ENCODE data around the gene SH3GLB2.
A peak's percentile ranks its signal among the peaks of the same experiment; 100 is the strongest.
"Not testable (repeated sequence)": the region's sequence is repeated elsewhere in the genome, so short reads cannot be mapped to it uniquely, and the experiment has no call there.

SH3GLB2 gene

GRCh38 chr9:129037767-129038098 lies 9.6 kb upstream of the SH3GLB2 start:
- H3K27ac ChIP-seq (replicated peaks) = no peak overlapping the region
- H3K4me3 ChIP-seq (replicated peaks; ENCODE audit: insufficient read depth, low read length) = peak overlapping the region; percentile 100; the same call in 1 of the 2 replicates
- no peaks in the 10 kb centered on the region for H3K27me3 ChIP-seq (ENCODE audit: insufficient read depth, poor library complexity, severe bottlenecking)
- no peak for DNase-seq (ENCODE audit: low read depth in 1 of 2, low spot score in 1 of 2)
- no peak for TF ChIP-seq GABPA (IDR thresholded peaks at IDR 0.05; ENCODE audit: low read depth)
- TF ChIP-seq REST (IDR thresholded peaks at IDR 0.05; ENCODE audit: insufficient replicate concordance, low read depth) = no peak
- no peak for TF ChIP-seq SPI1 (IDR thresholded peaks at IDR 0.05; ENCODE audit: borderline replicate concordance, low read depth)
- TF ChIP-seq POLR2AphosphoS5 (IDR thresholded peaks at IDR 0.05; ENCODE audit: low read depth) = no peak
- no peak for TF ChIP-seq CTCF (IDR thresholded peaks at IDR 0.05; ENCODE audit: insufficient read depth, low read length)

GRCh38 chr9:129036923-129037766 lies 9.0 kb upstream of the SH3GLB2 start:
- H3K4me3 ChIP-seq (replicated peaks; ENCODE audit: insufficient read depth, low read length) = peak overlapping the region; percentile 100
- H3K27me3 ChIP-seq (ENCODE audit: insufficient read depth, poor library complexity, severe bottlenecking) = no peaks in the 10 kb centered on the region
- DNase-seq (ENCODE audit: low read depth in 1 of 2, low spot score in 1 of 2) = no peak
- peak overlapping the region; percentile 60 for H3K27ac ChIP-seq (replicated peaks)
- no peak for TF ChIP-seq SPI1 (IDR thresholded peaks at IDR 0.05; ENCODE audit: borderline replicate concordance, low read depth)
- no peak for TF ChIP-seq POLR2AphosphoS5 (IDR thresholded peaks at IDR 0.05; ENCODE audit: low read depth)
- TF ChIP-seq GABPA (IDR thresholded peaks at IDR 0.05; ENCODE audit: low read depth) = no peak
- TF ChIP-seq REST (IDR thresholded peaks at IDR 0.05; ENCODE audit: insufficient replicate concordance, low read depth) = no peak
- TF ChIP-seq CTCF (IDR thresholded peaks at IDR 0.05; ENCODE audit: insufficient read depth, low read length) = no peak

GRCh38 chr9:129036241-129036922 lies 8.3 kb upstream of the SH3GLB2 start, which contains the start of gene MIGA2:
Gene MIGA2, plus strand, starts transcription at chr9:129036626. Its CDS starts 3,969 bp downstream, at chr9:129040595.
- H3K4me3 ChIP-seq (replicated peaks; ENCODE audit: insufficient read depth, low read length) = peak within 1 kb of the TSS; percentile 100
- H3K27me3 ChIP-seq (ENCODE audit: insufficient read depth, poor library complexity, severe bottlenecking) = no peaks in the 10 kb centered on the region
- peak; percentile 95 to 99 for DNase-seq (ENCODE audit: low read depth in 1 of 2, low spot score in 1 of 2)
- peak within 1 kb of the TSS; percentile 68 for H3K27ac ChIP-seq (replicated peaks)
- TF ChIP-seq REST (IDR thresholded peaks at IDR 0.05; ENCODE audit: insufficient replicate concordance, low read depth) (no peak), CTCF (IDR thresholded peaks at IDR 0.05; ENCODE audit: insufficient read depth, low read length) (no peak), GABPA (IDR thresholded peaks at IDR 0.05; ENCODE audit: low read depth) (peak; percentile 31; the same call in 1 of the 2 replicates), SPI1 (IDR thresholded peaks at IDR 0.05; ENCODE audit: borderline replicate concordance, low read depth) (peak; percentile 47; the same call in 1 of the 2 replicates), POLR2AphosphoS5 (IDR thresholded peaks at IDR 0.05; ENCODE audit: low read depth) (peak; percentile 61; the same call in 1 of the 2 replicates)

- not testable (repeated sequence) for DNase-seq (ENCODE audit: low read depth in 1 of 2, low spot score in 1 of 2); H3K27me3 ChIP-seq (ENCODE audit: insufficient read depth, poor library complexity, severe bottlenecking)
- Histone ChIP-seq H3K27ac (replicated peaks) (peak overlapping the region; percentile 68), H3K4me3 (replicated peaks; ENCODE audit: insufficient read depth, low read length) (peak overlapping the region; percentile 37)
These were observed 7.7 kb upstream of the SH3GLB2 start for GRCh38 chr9:129035838-129036237.

All from HL-60 (cell line).